Right cardiac atrium (tissue), 5 donors: ENCODE data around the gene BPNT1. TPM values are rescaled to one million over a fixed set of nuclear protein-coding genes. Genes with fewer than 3 reads are reported as not detected.
A peak's percentile ranks its signal among the peaks of the same experiment; 100 is the strongest.

Experiments
- ATAC-seq, 2 donors: fragments of 200-7000 bp; cut with Tn5 transposase; one replicate each; pipeline versions ENCODE4 v1.8.0 to v1.9.1; 2020; ENCODE audit warnings: moderate library complexity in 2 of 2, mild to moderate bottlenecking in 1 of 2
- DNase-seq, 3 donors: peaks; one replicate each; pipeline ENCODE4 v3.0.0-alpha.2; 2020
- H3K27ac ChIP-seq: one replicate; pipeline ENCODE4 v1.5.1; 2013; ENCODE audit warnings: mild to moderate bottlenecking, low read length, control low read depth, moderate library complexity
- H3K27me3 ChIP-seq: one replicate; pipeline ENCODE4 v1.6.1; 2013; ENCODE audit not compliant: control insufficient read depth, insufficient read depth
- H3K4me1 ChIP-seq: one replicate; pipeline ENCODE4 v1.6.1; 2013; ENCODE audit warnings: low read length; ENCODE audit not compliant: control insufficient read depth, insufficient read depth
- H3K4me3 ChIP-seq: one replicate; pipeline ENCODE4 v1.5.1; 2013; ENCODE audit warnings: low read length, control low read depth
- H3K9me3 ChIP-seq: one replicate; pipeline ENCODE4 v1.6.1; 2013; ENCODE audit warnings: low read length; ENCODE audit not compliant: control insufficient read depth
- WGBS: extraction: QIAGEN DNeasy Blood & Tissue Kit; methylation state at CpG from one replicate; pipeline ENCODE4 v1.1.7; 2013; 5-methylcytosine and 5-hydroxymethylcytosine counted together
- intact Hi-C, 4 donors: fragments of 100-400 bp; cut with DNase I; formaldehyde crosslinking; loops; one replicate each; pipeline versions ENCODE4 v1.11.0 to v1.14.0; 2022 to 2023
- long read RNA-seq, 4 donors: library from polyadenylated mRNA; unstranded; transcript quantifications; one replicate each; pipeline ENCODE4 v2.0.0, GENCODE V29; 2020 to 2021
- polyA plus RNA-seq: library from polyadenylated mRNA; stranded (reverse); fragments of 200-250 nt; gene quantifications from one replicate; pipeline ENCODE4 v1.2.3, GENCODE V29; 2013
- total RNA-seq, 4 donors: library from RNA; stranded (reverse); fragmentation: NEBNext Ultra II Directional; extraction: Animal tissue kit (Norgen Biotek cat#: 25700); gene quantifications; one replicate each; pipeline ENCODE4 v1.2.1, GENCODE V29; 2021
- donor health status: healthy with polysubstance abuse.
- donor health status: DM: no; HTN: yes; CAD: no.
- donor health status: DM: no; HTN: no; CAD: no.
- donor health status: DM: no; HTN: yes; CAD: no; lungs with severe emphysema.
- donor health status: DM: yes; HTN: yes; CAD: no.

The BPNT1 gene, protein sequence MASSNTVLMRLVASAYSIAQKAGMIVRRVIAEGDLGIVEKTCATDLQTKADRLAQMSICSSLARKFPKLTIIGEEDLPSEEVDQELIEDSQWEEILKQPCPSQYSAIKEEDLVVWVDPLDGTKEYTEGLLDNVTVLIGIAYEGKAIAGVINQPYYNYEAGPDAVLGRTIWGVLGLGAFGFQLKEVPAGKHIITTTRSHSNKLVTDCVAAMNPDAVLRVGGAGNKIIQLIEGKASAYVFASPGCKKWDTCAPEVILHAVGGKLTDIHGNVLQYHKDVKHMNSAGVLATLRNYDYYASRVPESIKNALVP
- 10 to 100 TPM; 13.4 to 22.2 (median 17.2) TPM for total RNA-seq
- polyA plus RNA-seq = 15.8 TPM
- long read RNA-seq, donor 1, transcript BPNT1-201 (9 exons, 2,465 nt) = major isoform, 5 of 10 reads
- long read RNA-seq, donor 1, partial matches to known transcripts = 1 of 10 reads
- long read RNA-seq, donor 1, other reads (novel, unspliced or antisense) = 3 of 10 reads
- long read RNA-seq, donor 2 = 0 reads
- long read RNA-seq, donor 3, partial matches to known transcripts = 1 of 7 reads
- long read RNA-seq, donor 3, other reads (novel, unspliced or antisense) = 5 of 7 reads
- long read RNA-seq, donor 4, partial matches to known transcripts = 0 of 2 reads
- long read RNA-seq, donor 4, other reads (novel, unspliced or antisense) = 2 of 2 reads

DNA sequence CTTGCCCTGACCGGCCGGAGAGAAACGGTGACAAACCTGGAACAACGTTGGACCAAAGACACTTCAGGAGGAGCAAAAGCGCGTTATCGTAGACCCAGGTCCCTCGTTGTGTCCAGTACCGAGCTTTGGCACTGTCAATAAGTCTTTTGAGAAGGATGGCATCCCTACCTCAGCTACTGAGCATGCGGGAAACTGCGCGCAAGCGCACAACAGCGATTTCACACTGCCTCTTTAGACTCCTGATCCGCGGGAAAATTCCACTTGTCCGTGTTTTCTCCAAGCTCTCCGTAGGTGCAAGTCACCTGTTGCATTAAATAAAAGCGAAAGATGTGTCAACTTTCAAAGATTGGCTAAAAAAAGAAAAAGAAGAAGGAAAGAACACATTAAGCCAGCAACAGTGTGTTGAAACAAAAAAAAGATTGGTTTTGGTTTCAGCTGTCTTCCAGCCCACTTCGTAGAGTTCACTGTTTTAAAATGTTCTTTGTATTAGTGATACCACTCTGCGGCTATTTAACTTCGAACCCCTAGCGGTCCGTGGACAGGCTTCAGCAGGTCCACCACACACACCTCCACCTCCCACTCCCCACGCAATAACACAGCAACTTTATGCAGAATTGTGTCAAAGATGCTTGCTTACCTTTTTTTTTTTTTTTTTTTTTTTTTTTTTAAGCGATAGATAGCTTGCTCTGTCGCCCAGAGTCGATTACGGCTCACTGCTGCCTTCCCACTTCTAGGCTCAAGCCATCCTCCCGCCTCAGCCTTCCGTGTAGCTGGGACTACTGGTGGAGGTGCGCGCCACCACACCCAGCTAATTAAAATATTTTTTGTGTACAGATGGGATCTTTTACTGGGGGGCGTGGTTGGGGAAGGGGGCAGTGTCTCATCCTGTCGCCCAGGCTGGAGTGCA lies at the start of gene BPNT1:
BPNT1 (minus strand) TSS at position 139 of the 907 bp plus-strand sequence. CDS start 9,942 bp downstream, outside the sequence.
- intact Hi-C loops = no loop called here
- Histone ChIP-seq H3K9me3 (no peaks in the 10 kb centered on the region), H3K27ac (peak within 1 kb of the TSS; percentile 75), H3K27me3 (no peaks in the 10 kb centered on the region), H3K4me1 (no peaks in the 10 kb centered on the region), H3K4me3 (peak within 1 kb of the TSS; percentile 99)
- DNase-seq (peak; percentile 94 to 97 (median 96)), ATAC-seq (peak; percentile 86 to 89)
- WGBS = 9% methylated on average over 35 of the region's 35 CpGs

DNA sequence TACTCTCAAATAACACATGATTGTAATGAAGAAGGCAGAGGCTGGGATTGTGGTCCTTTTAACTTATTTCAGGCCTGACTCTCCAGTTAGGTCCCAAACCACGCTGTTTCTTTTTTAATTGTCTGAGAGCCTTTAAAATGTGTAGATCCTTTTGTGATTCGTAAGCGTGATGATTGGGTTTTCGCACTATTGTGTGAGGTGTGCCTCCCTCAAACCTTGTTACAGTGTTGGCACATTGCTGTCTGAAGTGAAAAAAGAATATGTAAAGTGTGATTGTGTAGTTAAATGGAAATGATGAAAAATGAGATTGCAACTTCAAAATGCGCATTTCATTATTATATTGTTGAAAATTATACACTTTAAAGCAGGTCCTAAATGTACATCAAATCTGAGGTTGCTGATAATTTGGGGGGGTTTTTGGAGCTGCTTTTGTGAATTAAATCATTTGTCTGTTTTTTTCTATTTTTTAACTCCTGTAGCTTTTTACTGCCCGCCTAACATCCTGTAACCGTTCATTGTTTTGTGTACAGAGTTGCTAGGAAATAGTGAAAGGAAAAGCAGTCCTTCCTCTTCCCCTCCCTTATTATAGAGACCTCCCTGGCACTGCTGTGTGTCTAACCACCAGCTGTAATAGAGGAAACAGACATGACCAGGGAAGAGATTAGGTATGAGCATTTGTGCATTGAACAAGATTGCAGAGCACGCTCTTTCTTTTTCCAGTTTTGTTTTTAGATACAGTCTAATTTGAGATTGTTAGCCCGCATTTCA lies 47.6 kb upstream of the BPNT1 start:
- intact Hi-C loops = no loop called here

DNA sequence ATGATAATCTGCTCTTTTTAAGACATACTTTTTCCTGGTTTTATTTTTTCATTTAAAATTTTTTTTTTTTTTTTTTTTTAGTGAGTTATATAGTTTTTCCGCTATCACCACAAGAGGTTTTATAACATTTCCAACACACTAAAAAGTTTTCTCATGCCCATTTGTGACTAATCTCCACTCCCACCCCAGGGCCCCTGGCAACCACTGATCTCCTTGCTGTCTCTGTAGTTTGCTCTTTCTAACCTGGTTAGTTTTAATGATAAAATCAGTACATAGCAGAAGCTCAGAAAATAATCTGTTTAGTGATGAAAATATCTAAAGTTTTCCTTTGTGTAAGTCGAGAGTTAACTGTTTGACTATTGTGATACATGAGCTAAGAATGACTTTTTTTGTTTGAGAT lies 46.2 kb upstream of the BPNT1 start:
- Histone ChIP-seq H3K27ac (no peak overlapping the region), H3K4me3 (no peak overlapping the region), H3K4me1 (no peaks in the 10 kb centered on the region), H3K27me3 (no peaks in the 10 kb centered on the region), H3K9me3 (no peaks in the 10 kb centered on the region)
- 96% methylated on average over 2 of the region's 2 CpGs for WGBS
- ATAC-seq (no peak), DNase-seq (no peak)
- intact Hi-C loops = no loop called here

More for the DNA sequence above, 47.6 kb upstream of the BPNT1 start:
- no peaks in the 10 kb centered on the region for H3K9me3 ChIP-seq
- ATAC-seq (peak; percentile 93 to 98), DNase-seq (no peak)
- H3K27ac ChIP-seq = peak overlapping the region; percentile 6
- H3K4me3 ChIP-seq = peak overlapping the region; percentile 20
- H3K27me3 ChIP-seq = no peaks in the 10 kb centered on the region
- H3K4me1 ChIP-seq = no peaks in the 10 kb centered on the region
- 49% methylated on average over 9 of the region's 9 CpGs for WGBS

DNA sequence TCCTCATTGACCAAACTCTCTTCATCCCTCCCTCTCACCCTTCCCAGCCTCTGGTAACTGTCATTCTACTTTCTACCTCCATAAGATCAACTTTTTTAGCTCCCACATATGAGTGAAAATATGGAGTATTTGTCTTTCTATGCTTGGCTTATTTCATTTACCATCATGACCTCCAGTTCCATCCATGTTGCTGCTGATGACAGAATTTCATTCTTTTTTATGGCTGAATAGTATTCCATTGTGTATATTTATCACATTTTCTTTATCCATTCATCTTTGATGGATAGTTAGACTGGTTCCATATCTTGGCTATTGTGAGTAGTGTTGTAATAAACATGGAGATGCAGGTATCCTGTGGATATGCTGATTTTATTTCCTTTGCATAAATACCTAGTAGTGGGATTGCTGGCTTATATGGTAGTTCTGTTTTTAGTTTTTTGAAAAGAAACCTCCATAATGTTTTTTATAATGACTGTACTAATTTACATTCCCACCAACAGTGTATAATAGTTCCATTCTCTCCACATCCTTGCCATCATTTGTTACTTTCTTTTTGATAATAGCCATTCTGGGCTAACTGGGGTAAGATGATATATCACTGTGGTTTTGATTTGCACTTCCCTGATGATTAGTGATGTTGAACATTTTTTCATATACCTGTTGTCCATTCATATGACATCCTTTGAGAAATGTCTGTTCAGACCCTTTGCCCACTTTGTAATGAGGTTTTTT lies 40.1 kb upstream of the BPNT1 start:
- intact Hi-C loops = no loop called here
- DNase-seq = no peak
- H3K27ac ChIP-seq = no peak overlapping the region
- H3K27me3 ChIP-seq = no peaks in the 10 kb centered on the region
- H3K4me3 ChIP-seq = no peak overlapping the region
- no peak for ATAC-seq
- no peaks in the 10 kb centered on the region for H3K4me1 ChIP-seq
- H3K9me3 ChIP-seq = no peaks in the 10 kb centered on the region

DNA sequence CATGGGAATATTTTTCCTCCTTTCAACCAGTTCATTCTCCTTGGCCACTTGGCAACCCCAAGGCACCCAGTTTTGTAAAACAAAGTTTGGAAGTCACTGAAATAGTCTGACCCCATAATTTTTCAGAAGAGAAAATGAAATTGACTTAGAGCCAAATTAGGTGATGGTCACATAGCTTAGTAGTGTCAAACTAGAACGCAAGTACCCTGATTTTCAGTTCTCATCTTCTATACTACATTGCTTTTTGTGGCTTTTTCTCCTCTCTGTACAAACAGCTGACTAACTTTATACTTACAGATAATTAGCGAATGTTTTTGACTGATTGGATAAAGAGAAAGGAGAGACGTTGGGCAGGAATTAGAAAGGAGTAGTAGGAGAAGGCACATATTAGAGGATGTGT lies 37.5 kb upstream of the BPNT1 start:
- ATAC-seq (no peak), DNase-seq (no peak)
- intact Hi-C loops = no loop called here
- no peaks in the 10 kb centered on the region for H3K4me1 ChIP-seq
- 74% methylated on average over 3 of the region's 3 CpGs for WGBS
- H3K27ac ChIP-seq = no peak overlapping the region
- H3K9me3 ChIP-seq = no peaks in the 10 kb centered on the region
- H3K27me3 ChIP-seq = no peaks in the 10 kb centered on the region
- H3K4me3 ChIP-seq = no peak overlapping the region

DNA sequence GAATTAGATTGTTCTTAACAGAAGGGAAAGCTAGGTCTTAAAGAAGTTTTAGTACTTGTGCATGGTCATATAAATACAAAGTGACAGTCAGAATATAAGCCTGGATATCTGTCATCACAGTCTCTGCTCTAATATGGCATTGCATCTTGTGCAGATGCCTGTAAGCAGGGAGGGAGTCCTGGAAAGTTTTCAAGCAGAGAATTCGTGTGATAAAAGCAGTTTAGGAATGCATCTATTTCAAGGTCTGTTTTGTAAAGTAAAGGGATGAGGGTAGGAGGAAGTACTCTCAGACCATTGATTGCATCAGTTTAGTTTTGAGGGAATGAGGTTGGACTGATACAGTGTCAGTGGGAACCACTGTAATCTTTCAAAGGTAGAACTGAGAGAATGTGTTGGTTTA lies 35.0 kb upstream of the BPNT1 start:
- Histone ChIP-seq H3K27me3 (no peaks in the 10 kb centered on the region), H3K4me1 (peaks cover 2% of the 10 kb centered on the region), H3K4me3 (no peak overlapping the region), H3K27ac (no peak overlapping the region), H3K9me3 (no peaks in the 10 kb centered on the region)
- ATAC-seq (no peak), DNase-seq (no peak)
- intact Hi-C loops = no loop called here
- WGBS = 4% methylated on average over 1 of the region's 1 CpG

DNA sequence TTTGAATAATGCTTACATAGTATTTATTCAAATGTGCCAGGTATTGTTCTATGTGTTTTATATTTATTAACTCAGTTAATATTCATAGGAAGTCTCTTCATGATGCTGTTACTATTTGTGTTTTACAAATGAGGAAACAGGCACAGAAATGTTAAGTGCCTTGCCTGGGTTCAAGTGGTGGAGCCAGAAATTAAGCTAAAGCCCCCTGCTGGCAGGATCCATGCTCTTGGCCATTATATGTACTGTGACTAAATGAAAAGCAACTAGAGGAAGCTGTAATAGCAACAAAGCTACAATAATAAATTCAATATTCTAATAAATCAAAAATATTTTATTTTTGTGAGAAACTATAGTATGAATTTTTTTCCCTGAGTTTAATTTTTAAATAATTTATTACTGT lies 34.3 kb upstream of the BPNT1 start:
- ATAC-seq (no peak), DNase-seq (no peak)
- no peaks in the 10 kb centered on the region for H3K9me3 ChIP-seq
- no peaks in the 10 kb centered on the region for H3K27me3 ChIP-seq
- intact Hi-C loops = no loop called here
- no peak overlapping the region for H3K4me3 ChIP-seq
- H3K27ac ChIP-seq = no peak overlapping the region
- peaks cover 2% of the 10 kb centered on the region for H3K4me1 ChIP-seq

DNA sequence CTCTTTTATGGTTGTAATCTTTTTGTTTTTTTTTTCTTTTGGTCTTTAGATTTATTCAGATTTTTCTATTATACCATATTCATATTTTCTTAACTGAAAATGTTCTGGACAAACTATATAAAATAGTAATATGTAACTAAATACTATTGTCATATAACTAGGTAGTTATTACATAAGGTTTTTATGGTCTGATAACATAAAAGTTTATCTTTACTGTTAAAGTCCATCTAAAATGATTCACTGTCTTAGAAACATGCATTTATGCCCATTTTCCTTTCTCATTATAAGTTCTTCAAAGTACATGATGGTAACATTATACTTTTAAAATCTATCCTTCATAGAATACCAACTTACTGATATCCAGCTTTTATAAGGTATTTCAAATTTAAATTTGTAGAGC lies 33.5 kb upstream of the BPNT1 start:
- no peak for DNase-seq
- Histone ChIP-seq H3K9me3 (no peaks in the 10 kb centered on the region), H3K27me3 (no peaks in the 10 kb centered on the region), H3K4me3 (no peak overlapping the region), H3K4me1 (peaks cover 2% of the 10 kb centered on the region), H3K27ac (no peak overlapping the region)
- intact Hi-C loops = no loop called here
- ATAC-seq = no peak

DNA sequence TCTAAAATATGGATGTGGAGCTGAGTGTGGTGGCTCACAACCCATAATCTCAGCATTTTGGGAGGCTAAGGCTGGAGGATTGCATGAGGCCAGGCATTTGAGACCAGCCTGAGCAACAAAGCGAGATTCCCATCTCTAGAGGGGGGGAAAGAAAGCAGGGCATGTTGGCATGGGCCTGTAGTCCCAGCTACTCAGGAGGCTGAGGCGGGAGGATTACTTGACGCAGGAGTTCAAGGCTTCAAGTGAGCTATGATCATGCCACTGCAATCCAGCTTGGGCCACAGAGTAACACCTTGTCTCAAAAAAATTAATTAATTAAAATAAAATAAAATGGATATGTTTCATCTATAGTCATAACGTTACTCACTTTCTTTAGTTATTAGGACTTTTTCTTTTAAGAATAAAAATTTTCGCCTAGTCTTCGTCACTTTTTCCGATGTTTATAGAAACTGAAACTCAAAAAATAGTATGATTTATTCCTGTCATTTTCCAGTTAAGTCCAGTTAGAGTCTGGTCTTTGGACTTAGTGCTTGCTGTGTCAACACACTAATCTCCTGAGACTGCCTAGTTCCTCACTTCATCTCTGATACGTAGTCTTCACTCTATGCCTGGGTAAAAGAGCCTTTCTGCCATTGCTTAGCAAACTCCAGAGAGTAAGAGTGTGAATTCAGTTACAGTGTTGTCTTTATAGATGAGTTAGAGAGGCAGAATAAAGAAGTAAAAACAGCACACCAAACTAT lies 32.4 kb upstream of the BPNT1 start:
- peak in 1 of 2 donors; percentile 77 for ATAC-seq
- H3K9me3 ChIP-seq = no peaks in the 10 kb centered on the region
- intact Hi-C loops = no loop called here
- peaks cover 2% of the 10 kb centered on the region for H3K4me1 ChIP-seq
- WGBS = 87% methylated on average over 8 of the region's 8 CpGs
- DNase-seq = no peak
- no peaks in the 10 kb centered on the region for H3K27me3 ChIP-seq
- H3K27ac ChIP-seq = peak overlapping the region; percentile 45
- no peak overlapping the region for H3K4me3 ChIP-seq
